Measurements from ENCODE around the gene RBCK1.

DNA sequence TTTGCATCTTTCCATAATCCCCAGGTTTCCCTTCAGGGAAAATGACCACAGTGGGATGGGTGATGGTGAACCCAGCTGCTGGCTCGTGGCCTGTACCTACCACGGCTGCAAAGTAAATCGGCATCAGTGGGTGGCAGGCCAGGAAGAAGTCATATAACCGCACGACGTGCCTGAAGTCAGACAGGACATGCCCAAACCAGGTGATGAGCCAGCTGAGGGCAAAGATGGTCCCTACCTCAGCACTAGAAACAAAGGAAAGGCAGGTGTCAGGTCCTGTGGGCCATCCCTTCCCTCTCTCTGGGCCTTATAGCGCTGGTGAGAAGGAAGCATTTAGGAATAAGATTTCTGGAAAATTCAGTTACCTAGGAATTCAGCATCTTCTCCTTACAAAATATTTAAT, 32.0 kb downstream of the RBCK1 start:
- TF ChIP-seq EZH2 (IDR thresholded peaks at IDR 0.05; ENCODE audit: insufficient read depth, poor library complexity, severe bottlenecking) (no peak), EZH2phosphoT487 (IDR thresholded peaks at IDR 0.05; ENCODE audit: insufficient read depth, low read depth) (no peak)

All from GM23248 (cell line).